A549 (cell line): Measurements from ENCODE around the gene PLAA. TPM values are rescaled to one million over a fixed set of nuclear protein-coding genes. Genes with fewer than 3 reads are reported as not detected.
A peak's percentile ranks its signal among the peaks of the same experiment; 100 is the strongest.

Source experiments
- ATAC-seq, 2 experiments: fragments of 200-7000 bp in 1 of 2; fragments of >200 bp in 1 of 2; cut with Nextera tagmentation in 1 of 2; cut with Tn5 transposase in 1 of 2; 3 replicates each; pipeline versions ENCODE4 v1.8.0 to v1.9.1; 2018 to 2020; ENCODE audit warnings: mild to moderate bottlenecking in 1 of 2, moderate library complexity in 1 of 2
- CTCF ChIA-PET: fragments of 300-600 bp; sonication (Branson Sonifier 250); formaldehyde crosslinking; extraction: SDS; loops from one replicate; lab custom pipeline; 2021; ENCODE audit warnings: antibody characterized with exemption, inconsistent platforms; lab: Yijun Ruan, JAX
- POLR2A ChIA-PET: fragments of 350-600 bp; formaldehyde crosslinking; extraction: SDS; loops from one replicate; lab custom pipeline; 2021; ENCODE audit warnings: antibody characterized with exemption, inconsistent platforms; lab: Yijun Ruan, JAX
- DNase-seq, 2 experiments: peaks; one replicate each; pipeline versions ENCODE4 v3.0.0 to v3.0.0-alpha.2; 2011 to 2016; ENCODE audit warnings: low read depth in 1 of 2, low spot score in 1 of 2
- FAIRE-seq: peaks from 2 replicates; lab custom pipeline; 2011; peaks lifted over from hg19 to GRCh38; lab: Jason Lieb, UNC
- H3K27ac ChIP-seq, 2 experiments: fragments of >200 bp; sonication (Bioruptor Twin); formaldehyde crosslinking; 3 replicates each; pipeline ENCODE4 v1.5.1; 2016 to 2017
- H3K4me1 ChIP-seq: fragments of >200 bp; sonication (Bioruptor Twin); formaldehyde crosslinking; 3 replicates; pipeline ENCODE4 v1.6.1; 2016
- H3K4me2 ChIP-seq: fragments of >200 bp; sonication (Bioruptor Twin); formaldehyde crosslinking; 3 replicates; pipeline ENCODE4 v1.6.1; 2016
- H3K4me3 ChIP-seq: fragments of >200 bp; sonication (Bioruptor Twin); formaldehyde crosslinking; 3 replicates; pipeline ENCODE4 v1.5.1; 2016
- H3K9me3 ChIP-seq: fragments of >200 bp; sonication (Bioruptor Twin); formaldehyde crosslinking; 3 replicates; pipeline ENCODE4 v1.6.1; 2016
- CTCF ChIP-seq: fragments of >200 bp; sonication (Bioruptor Twin); formaldehyde crosslinking; IDR thresholded peaks from 3 replicates; pipeline ENCODE4 v1.5.1; 2016
- EHF ChIP-seq: fragments of 250-450 bp; sonication (Bioruptor Pico); IDR thresholded peaks from 2 replicates; pipeline ENCODE4 v1.5.0; 2020; ENCODE audit warnings: mild to moderate bottlenecking
- NFE2L2 ChIP-seq: fragments of 150-350 bp; conservative IDR thresholded peaks from 2 replicates; pipeline ENCODE4 v1.6.1; 2014; ENCODE audit warnings: low read length
- NPAS2 ChIP-seq: fragments of 250-450 bp; sonication (Bioruptor Pico); IDR thresholded peaks from 2 replicates; pipeline ENCODE4 v1.8.0; 2022; ENCODE audit warnings: mild to moderate bottlenecking, moderate library complexity, borderline replicate concordance
- RAD21 ChIP-seq, 2 experiments: fragments of >200 bp in 1 of 2; sonication (Bioruptor Twin) in 1 of 2; formaldehyde crosslinking in 1 of 2; IDR thresholded peaks in 1 of 2; conservative IDR thresholded peaks in 1 of 2; 2 replicates in 1 of 2; 3 replicates in 1 of 2; pipeline ENCODE4 v1.6.1; 2012 to 2018; ENCODE audit warnings: inconsistent platforms in 1 of 2
- SMC3 ChIP-seq: fragments of >200 bp; sonication (Bioruptor Twin); formaldehyde crosslinking; IDR thresholded peaks from 3 replicates; pipeline ENCODE4 v1.6.1; 2018; ENCODE audit warnings: inconsistent platforms
- SREBF2 ChIP-seq: fragments of 450-650 bp; IDR thresholded peaks from 2 replicates; pipeline ENCODE4 v1.6.1; 2014; ENCODE audit warnings: mild to moderate bottlenecking, moderate library complexity
- WGBS: methylation state at CpG from one replicate; pipeline ENCODE4 v1.1.6; 2017; ENCODE audit errors: missing lambda C conversion rate; 5-methylcytosine and 5-hydroxymethylcytosine counted together
- polyA plus RNA-seq, 4 experiments: library from polyadenylated mRNA; depleted of rRNA in 3 of 4; stranded (reverse); fragments of >200 nt; fragmentation: RNase III in 1 of 4; extraction: RNeasy Plus Mini Kit Qiagen cat#74134 plus additional on column Dnase treatment in 1 of 4; gene quantifications; 2 replicates in 3 of 4; 3 replicates in 1 of 4; pipeline ENCODE4 v1.2.3, GENCODE V29; 2011 to 2017
- small RNA-seq, 6 experiments: library from RNA; depleted of rRNA; stranded (forward); fragments of <200 nt; gene quantifications; one replicate each; pipeline ENCODE3, GENCODE V24; 2012

The PLAA gene
- polyA plus RNA-seq, 2 of the 4 experiments (the other 2 are of a cell fraction) = 25.5 to 37.5 TPM

GRCh38 chr9:26863074-26863473, 84.0 kb downstream of the PLAA start:
- Histone ChIP-seq H3K4me3 (no peak overlapping the region), H3K4me2 (no peak overlapping the region)
- peak; percentile 72 for FAIRE-seq
- TF ChIP-seq CTCF (peak; percentile 54), EHF (CRISPR knock-in tag) (no peak), NFE2L2 (no peak), SMC3 (peak; percentile 42; the same call in 1 of the 3 replicates), RAD21 (conservative IDR thresholded peaks at IDR 0.05 in 1 of 2, IDR thresholded peaks at IDR 0.05 in 1 of 2) (peak; percentile 49 to 59)
- TF ChIP-seq, all 56 proteins: peak for 3
- Histone ChIP-seq H3K4me1 (no peaks in the 10 kb centered on the region), H3K27ac (no peak overlapping the region), H3K9me3 (no peaks in the 10 kb centered on the region)
- POLR2A ChIA-PET = no interaction called here
- WGBS = 15% methylated on average over 1 of the region's 1 CpG
- ATAC-seq (peak in 1 of 2 experiments; percentile 72; a peak in 4 of 6 replicates), DNase-seq (peak; percentile 12 to 21)
- CTCF ChIA-PET = interaction anchor here (1.1 to 1.3 kb wide), 4 partner anchors 20 to 140 kb away, joined by 3 to 4 read pairs (median 3); no protein-coding TSS in a partner anchor

DNA sequence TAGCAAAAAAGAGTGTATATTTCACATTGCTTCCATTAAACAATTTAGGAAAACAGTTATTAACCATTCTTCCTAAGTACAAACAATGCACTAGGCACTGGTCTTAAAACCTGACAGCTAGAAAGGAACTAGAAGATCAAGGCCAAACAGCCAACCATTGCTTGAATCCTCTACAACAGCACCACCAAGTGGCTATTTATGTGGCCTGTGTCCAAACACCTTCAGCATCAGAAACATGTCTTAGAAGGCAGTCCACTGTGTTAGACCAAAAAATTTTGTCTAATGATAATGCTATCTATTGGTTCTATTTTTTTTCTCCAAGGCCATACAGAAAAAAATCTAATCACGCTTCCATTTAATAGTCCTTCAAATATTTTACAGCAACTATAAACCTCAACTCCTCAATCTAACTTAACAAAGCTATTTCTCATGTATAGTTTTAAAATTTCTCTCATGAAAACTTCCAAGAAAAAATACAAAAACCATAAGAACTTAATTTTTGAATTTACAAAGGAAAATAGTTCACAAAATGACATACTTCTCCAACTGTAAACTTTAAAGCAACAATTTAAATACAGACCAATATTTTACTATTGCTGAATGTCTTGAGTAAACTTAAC, 90.5 kb downstream of the PLAA start:
- Histone ChIP-seq H3K4me1 (no peaks in the 10 kb centered on the region), H3K4me2 (no peak overlapping the region), H3K9me3 (no peaks in the 10 kb centered on the region), H3K27ac (no peak overlapping the region), H3K4me3 (no peak overlapping the region)
- no peak for TF ChIP-seq NPAS2
- TF ChIP-seq RAD21 (conservative IDR thresholded peaks at IDR 0.05 in 1 of 2, IDR thresholded peaks at IDR 0.05 in 1 of 2) = peak; percentile 41 to 57; a peak in 3 of 5 replicates
- no peak for TF ChIP-seq SREBF2
- TF ChIP-seq CTCF = peak; percentile 32; the same call in 2 of the 3 replicates
- WGBS = 83% methylated on average over 1 of the region's 1 CpG
- ChIA-PET CTCF (interaction anchor here (0.6 to 2.6 kb wide), 7 partner anchors 10 to 120 kb away, joined by 3 to 7 read pairs (median 3); no protein-coding TSS in a partner anchor), POLR2A (no interaction called here)
- peak; percentile 21 to 77 for DNase-seq
- peak in 1 of 2 experiments; percentile 69; a peak in 3 of 6 replicates for ATAC-seq
- FAIRE-seq = peak; percentile 63

Small RNA genes within 50 kb of the gene (small RNA-seq; reads per million reads assigned to genes)
- gene RN7SL100P = 0 to 1.9 (median 0) reads per million in 6 experiments

Other genes with a start within 250 kb of the PLAA start
- gene CAAP1, start 54.4 kb downstream of the PLAA start, polyA plus RNA-seq (2011; rRNA removed) = 22.4 and 32.8 TPM in 2 replicates
- gene CAAP1, start 54.4 kb downstream of the PLAA start, polyA plus RNA-seq (2017; fragmentation: RNase III; extraction: RNeasy Plus Mini Kit Qiagen cat#74134 plus additional on column Dnase treatment) = 21.2 to 23.7 TPM (median 23.3 TPM) in 3 replicates
- 17.3 and 26.3 TPM in 2 replicates for gene IFT74, start 9.2 kb upstream of the PLAA start, polyA plus RNA-seq (2011; rRNA removed)
- gene IFT74, start 9.2 kb upstream of the PLAA start, polyA plus RNA-seq (2017; fragmentation: RNase III; extraction: RNeasy Plus Mini Kit Qiagen cat#74134 plus additional on column Dnase treatment) = 15.7 to 16.4 TPM (median 16.1 TPM) in 3 replicates
- gene LRRC19, start 58.4 kb upstream of the PLAA start, polyA plus RNA-seq (2011; rRNA removed) = 0.09 TPM in 1 of 2 replicates, not detected in the other
- gene LRRC19, start 58.4 kb upstream of the PLAA start, polyA plus RNA-seq (2017; fragmentation: RNase III; extraction: RNeasy Plus Mini Kit Qiagen cat#74134 plus additional on column Dnase treatment) = 0.11 TPM in 1 of 3 replicates, not detected in the others
- 0.04 and 0.05 TPM in 2 replicates for gene TEK, start 162.0 kb upstream of the PLAA start, polyA plus RNA-seq (2011; rRNA removed)
- gene TEK, start 162.0 kb upstream of the PLAA start, polyA plus RNA-seq (2017; fragmentation: RNase III; extraction: RNeasy Plus Mini Kit Qiagen cat#74134 plus additional on column Dnase treatment) = 0.04 TPM in 1 of 3 replicates, not detected in the others